ENCODE results near the gene ZNF571. TPM values are rescaled to one million over a fixed set of nuclear protein-coding genes. Genes with fewer than 3 reads are reported as not detected.

Gene ZNF571
- total RNA-seq: 1.4 TPM

GRCh38 chr19:37594304-37594981, at the start of gene ZNF571, which contains the start of gene ZNF540:
Gene ZNF571 (minus strand): TSS chr19:37594792. CDS start chr19:37586676, 8,116 bp downstream.
Gene ZNF540 (plus strand): TSS chr19:37594876. CDS start chr19:37598448, 3,572 bp downstream.
- DNase-seq (ENCODE audit: low spot score) (peak; percentile 97), ATAC-seq (peak; percentile 97)

DNA sequence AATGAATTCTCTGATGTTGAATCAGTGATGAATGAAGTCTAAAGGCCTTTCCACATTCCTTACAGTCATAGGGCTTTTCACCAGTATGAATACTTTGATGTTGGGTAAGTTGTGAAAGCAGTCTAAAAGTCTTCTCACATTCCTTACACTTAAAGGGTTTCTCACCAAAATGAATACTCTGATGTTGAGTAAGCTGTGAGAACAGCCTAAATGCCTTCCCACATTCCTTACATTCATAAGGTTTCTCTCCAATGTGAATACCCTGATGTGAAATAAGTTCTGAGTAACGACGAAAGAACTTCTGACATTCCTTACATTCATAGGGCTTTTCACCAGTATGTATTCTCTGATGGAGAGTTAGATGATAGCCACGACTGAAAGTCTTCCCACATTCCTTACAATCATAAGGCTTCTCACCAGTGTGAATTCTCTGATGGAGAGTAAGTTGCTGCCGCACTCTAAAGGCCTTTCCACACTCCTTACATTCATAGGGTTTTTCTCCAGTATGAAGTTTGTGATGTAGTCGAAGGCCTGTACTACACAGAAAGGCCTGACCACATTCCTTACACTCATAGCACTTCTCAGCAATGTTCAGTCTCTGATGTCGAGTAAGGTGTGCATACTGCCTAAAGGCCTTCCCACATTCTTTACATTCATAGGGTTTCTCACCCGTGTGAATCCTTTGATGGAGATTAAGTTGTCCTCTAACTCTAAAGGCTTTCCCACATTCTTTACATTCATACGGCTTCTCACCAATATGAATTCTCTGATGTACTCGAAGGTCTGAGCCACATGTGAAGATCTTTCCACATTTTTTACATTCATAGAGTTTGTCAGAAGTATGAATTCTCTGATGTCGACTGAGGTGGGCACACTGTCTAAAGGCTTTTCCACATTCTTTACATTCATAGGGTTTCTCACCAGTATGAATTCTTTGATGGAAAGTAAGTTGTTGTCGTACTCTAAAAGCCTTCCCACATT, 40.8 kb upstream of the ZNF571 start:
- no peak for ATAC-seq
- DNase-seq (ENCODE audit: low spot score): no peak

DNA sequence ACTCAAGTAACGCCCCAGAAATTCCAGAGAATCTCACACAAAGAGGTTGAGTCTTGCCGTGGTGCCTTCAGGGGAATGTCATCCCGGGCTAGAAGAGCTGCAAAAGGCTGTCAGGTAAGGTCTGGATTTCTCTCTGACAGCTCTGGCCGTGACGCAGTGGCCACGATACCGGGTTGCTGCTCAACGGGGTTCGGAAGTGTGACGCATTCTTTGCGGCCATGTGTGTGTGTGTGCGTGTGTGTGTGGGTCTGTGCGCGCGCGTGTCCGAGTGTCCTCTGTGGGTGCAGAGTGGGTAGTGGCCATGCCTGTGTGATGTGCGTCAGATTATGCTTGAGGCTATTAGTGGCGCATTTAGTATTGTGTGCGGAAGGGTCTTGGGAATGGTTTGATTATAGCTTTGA, 390 bp upstream of the ZNF571 start:
- DNase-seq (ENCODE audit: low spot score): peak; percentile 67

GRCh38 chr19:37593996-37594303, 642 bp downstream of the ZNF571 start:
- ATAC-seq: no peak
- DNase-seq (ENCODE audit: low spot score): no peak

More for the DNA sequence above, 390 bp upstream of the ZNF571 start:
- ATAC-seq: peak; percentile 66

DNA sequence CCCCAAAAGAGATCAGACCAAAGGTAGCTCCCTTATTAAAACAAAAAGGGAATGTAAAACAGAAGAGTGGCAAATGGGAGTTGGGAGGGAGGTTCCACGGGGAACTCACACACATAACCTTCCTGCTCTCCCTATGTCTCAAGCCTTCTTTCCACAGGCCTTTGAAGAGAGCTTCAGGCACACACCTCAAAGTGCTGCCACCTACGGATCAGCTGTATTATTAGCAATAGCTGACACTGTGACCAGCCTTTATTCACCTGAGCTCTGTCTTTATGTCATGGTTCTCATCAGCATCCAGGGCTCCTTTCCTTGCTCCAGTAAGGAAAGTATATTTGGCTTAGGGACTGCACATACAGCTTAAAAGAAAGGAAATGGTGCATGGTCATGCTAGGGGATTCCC, 11.3 kb downstream of the ZNF571 start:
- no peak for DNase-seq (ENCODE audit: low spot score)
- ATAC-seq: no peak

GRCh38 chr19:37572203-37572602, 22.4 kb downstream of the ZNF571 start:
- DNase-seq (ENCODE audit: low spot score) (no peak), ATAC-seq (no peak)

- DNase-seq (ENCODE audit: low spot score): no peak
- ATAC-seq: no peak
Observed at GRCh38 chr19:37565370-37565669, 29.3 kb downstream of the ZNF571 start.

- no peak for DNase-seq (ENCODE audit: low spot score)
- no peak for ATAC-seq
Observed at GRCh38 chr19:37564624-37565369, 29.8 kb downstream of the ZNF571 start.

DNA sequence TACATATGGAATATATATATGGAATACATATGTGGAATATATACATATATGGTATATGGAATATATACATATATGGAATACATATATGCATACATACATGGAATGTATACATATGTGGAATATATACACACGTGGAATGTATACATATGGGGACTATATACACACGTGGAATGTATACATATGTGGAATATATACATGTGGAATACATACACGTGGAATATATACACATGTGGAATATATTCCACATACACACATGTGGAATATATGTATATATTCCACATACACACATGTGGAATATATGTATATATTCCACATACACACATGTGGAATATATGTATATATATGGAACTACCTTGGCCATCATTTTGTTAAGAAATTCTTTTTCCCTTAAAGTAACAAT, 31.1 kb downstream of the ZNF571 start:
- DNase-seq (ENCODE audit: low spot score) (no peak), ATAC-seq (no peak)

GRCh38 chr19:37551129-37551993, 43.2 kb downstream of the ZNF571 start:
- ATAC-seq: no peak

GRCh38 chr19:37537391-37537947, 57.1 kb downstream of the ZNF571 start:
- DNase-seq (ENCODE audit: low spot score) (no peak), ATAC-seq (no peak)

More at GRCh38 chr19:37551129-37551993, 43.2 kb downstream of the ZNF571 start:
- no peak for DNase-seq (ENCODE audit: low spot score)

- ATAC-seq (no peak), DNase-seq (ENCODE audit: low spot score) (no peak)
Observed at GRCh38 chr19:37519890-37520289, 74.7 kb downstream of the ZNF571 start.

Other genes with a start within 250 kb of the ZNF571 start
- gene ZNF527, start 223.7 kb downstream of the ZNF571 start, total RNA-seq: 1.6 TPM
- 2.1 TPM for gene ZNF569, start 127.3 kb downstream of the ZNF571 start, total RNA-seq
- 1.7 TPM for gene ZNF570, start 125.4 kb downstream of the ZNF571 start, total RNA-seq
- gene ZNF793, start 87.9 kb downstream of the ZNF571 start, total RNA-seq: 0.33 TPM
- gene ZNF540, start 84 bp upstream of the ZNF571 start, total RNA-seq: 1.7 TPM
- gene ZFP30, start 60.7 kb upstream of the ZNF571 start, total RNA-seq: 4.1 TPM
- gene ZNF607, start 125.0 kb upstream of the ZNF571 start, total RNA-seq: 1.1 TPM
- 6.5 TPM for gene ZNF573, start 184.8 kb upstream of the ZNF571 start, total RNA-seq

Data from left lobe of liver (tissue), 2 donors.